HG02763 (cell line): Measurements from ENCODE around the gene USP30.
"Not testable (repeated sequence)": the region's sequence is repeated elsewhere in the genome, so short reads cannot be mapped to it uniquely, and the experiment has no call there.

Experiments used
- ATAC-seq: cut with Tn5 transposase; IDR thresholded peaks from one replicate; pipeline ENCODE4 v1.9.1; 2021; ENCODE audit warnings: mild to moderate bottlenecking, moderate library complexity; ENCODE audit not compliant: unreplicated experiment

Gene USP30, protein sequence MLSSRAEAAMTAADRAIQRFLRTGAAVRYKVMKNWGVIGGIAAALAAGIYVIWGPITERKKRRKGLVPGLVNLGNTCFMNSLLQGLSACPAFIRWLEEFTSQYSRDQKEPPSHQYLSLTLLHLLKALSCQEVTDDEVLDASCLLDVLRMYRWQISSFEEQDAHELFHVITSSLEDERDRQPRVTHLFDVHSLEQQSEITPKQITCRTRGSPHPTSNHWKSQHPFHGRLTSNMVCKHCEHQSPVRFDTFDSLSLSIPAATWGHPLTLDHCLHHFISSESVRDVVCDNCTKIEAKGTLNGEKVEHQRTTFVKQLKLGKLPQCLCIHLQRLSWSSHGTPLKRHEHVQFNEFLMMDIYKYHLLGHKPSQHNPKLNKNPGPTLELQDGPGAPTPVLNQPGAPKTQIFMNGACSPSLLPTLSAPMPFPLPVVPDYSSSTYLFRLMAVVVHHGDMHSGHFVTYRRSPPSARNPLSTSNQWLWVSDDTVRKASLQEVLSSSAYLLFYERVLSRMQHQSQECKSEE

DNA sequence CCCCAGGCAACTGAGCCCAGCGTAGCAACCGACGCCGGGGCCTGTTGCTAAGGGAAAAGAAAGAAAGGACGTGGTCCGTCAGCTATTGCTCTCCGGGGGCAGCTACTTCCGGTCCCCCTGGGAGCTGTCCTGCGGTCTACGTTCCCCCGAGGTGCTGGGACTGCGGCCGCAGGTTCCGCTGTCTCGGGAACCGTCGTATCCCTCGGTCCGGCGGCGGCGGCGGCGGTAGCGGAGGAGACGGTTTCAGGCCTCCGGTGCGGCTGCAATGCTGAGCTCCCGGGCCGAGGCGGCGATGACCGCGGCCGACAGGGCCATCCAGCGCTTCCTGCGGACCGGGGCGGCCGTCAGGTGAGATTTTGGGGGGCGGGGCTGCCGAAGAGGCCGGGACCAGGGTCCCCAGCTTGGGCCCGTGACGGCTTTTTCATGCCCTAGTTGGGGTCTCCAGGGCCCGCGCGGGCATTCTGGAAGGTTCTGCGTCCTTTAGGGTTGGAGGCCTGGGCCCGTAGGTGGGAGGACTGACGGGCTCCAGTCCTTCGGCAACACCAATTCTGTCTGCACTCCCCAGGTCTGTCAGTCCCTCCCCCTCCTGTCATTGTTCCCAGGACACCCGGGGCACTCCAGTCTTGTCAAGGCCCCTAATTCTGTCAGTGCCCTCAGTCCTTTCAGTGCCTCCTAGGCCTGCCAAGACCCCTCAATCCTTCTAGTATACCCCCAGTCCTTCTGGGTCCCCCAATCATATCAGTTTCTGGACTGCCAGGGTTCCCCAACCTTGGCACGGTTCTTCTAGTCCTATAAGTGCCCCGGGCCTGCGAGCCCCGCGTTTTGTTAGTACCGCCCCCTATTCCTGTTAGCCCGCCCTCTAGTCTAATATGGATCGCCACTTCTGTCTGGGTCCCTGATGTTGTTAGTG, at the start of gene USP30:
USP30 (plus strand) TSS at position 163 of the 910 bp plus-strand sequence; CDS start at position 266, 103 bp downstream.
- ATAC-seq: peak; percentile 71

DNA sequence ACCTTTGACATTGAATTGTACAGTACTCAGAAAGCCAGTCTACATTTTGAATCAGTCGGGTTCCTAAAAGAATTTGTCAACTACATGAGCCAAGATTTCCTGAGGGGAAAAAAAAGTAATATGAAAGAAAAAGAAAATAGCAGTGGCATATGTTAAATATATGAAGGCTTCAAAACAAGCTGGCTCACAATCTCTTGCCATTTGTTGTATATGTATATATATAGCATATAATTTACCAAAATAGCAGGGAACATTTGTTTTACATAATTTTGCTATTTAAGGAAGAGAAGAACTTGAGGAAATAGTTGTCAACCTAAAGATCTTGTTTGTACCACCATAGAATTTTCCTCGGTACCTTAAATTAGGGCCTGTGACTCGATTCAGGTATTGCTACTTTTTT, 48.4 kb upstream of the USP30 start:
- ATAC-seq: no peak

DNA sequence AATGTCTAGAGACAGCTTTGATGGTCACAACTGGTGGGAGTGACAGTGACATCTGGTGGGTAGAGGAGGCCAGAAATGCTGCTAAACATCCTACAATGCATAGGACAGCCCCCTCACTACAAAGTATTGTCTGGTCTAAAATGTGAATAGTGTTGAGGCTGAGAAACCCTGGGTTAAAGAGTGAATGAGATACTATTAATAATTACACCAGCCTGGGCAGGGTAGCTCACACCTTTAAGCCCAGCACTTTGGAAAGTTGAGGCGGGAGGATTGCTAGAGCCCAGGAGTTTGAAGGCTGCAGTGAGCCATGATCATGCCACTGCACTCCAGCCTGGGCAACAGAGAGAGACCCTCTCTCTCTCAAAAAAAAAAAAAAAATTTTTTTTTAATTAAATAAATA, 42.6 kb upstream of the USP30 start:
- no peak for ATAC-seq

DNA sequence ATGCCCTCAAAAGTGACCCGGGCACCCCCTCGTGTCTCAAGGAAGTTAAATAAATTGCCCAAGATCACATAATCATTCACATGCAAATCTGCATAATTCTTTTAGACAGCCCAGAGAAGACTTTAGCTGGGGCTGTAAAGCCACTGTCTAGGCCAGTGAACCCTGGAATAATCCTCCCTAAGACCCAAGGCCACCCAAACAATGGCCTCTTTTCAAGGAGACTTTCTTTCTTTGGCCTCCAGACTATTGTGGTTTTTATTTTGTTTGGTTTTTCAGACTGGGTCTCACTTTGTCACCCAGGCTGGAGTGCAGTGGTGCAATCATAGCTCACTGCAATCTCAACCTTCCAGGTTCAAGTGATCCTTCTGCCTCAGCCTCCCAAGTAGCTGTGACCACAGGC, 42.1 kb upstream of the USP30 start:
- ATAC-seq: no peak

DNA sequence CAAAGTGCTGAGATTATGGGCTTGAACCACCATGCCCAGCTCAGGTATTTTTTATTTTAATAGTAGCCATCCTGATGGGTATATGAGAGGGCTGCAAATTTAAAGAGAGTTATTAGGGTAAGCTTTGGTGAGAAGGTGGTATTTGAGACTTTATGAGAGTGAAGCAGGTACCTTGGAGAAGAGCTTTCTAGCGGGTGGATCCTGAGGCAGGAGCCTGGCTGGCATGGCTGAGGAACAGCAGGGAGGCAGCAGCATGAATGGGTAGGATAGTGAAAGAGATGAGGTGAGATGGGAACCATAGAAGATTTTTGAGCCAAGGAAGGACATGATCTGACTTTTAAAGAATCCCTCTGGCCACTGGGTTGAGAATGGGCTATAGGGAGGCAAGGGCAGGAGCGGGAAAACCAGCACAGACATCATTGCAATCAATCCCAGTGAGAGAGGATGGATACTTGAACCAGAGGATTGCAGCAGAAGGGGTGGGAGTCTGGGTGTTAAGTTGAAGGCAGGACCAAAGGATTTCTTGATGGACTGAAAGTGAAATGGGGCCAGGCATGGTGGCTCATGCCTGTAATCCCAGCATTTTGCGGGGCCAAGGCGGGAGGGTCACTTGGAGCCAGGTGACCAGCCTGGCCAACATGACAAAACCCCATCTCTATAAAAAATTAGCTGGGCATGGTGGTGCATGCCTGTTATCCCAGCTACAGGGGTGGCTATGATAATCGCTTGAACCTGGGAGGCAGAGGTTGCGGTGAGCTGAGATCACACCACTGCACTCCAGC, 37.2 kb upstream of the USP30 start:
- no peak for ATAC-seq

DNA sequence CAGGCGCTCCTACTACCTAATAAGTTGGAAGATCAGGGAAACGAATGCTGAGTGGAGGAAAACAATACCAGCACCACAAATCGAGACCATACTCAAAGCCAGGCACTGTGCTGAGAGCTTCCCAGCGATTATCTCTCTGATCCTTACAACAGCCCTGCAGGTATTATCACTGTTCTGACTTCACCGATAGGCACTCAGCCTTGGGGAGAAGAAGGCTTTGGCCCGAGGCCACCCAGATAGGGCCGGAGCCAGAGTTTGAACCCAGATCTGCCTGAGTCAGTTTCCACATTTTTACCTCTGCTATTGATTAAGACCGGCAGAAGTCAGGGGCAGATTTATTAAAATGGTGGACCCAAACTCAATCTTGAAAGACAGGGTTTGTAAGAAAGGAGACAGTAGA, 36.4 kb upstream of the USP30 start:
- ATAC-seq: no peak

DNA sequence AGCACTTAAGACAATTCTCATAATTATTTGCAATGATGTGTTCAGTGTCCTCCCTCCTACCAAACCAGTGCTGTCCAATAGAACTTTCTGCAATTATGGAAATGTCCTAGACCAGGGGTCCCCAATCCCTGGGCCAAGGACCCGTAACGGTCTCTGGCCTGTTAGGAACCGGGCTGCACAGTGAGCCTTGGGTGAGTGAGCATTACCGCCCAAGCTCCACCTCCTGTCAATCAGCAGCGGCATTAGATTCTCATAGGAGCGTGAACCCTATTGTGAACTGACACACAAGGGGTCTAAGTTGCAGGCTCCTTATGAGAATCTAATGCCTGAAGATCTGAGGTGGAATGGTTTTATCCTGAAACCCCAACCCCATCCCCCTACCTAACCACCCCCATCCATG, 35.4 kb upstream of the USP30 start:
- ATAC-seq: no peak

DNA sequence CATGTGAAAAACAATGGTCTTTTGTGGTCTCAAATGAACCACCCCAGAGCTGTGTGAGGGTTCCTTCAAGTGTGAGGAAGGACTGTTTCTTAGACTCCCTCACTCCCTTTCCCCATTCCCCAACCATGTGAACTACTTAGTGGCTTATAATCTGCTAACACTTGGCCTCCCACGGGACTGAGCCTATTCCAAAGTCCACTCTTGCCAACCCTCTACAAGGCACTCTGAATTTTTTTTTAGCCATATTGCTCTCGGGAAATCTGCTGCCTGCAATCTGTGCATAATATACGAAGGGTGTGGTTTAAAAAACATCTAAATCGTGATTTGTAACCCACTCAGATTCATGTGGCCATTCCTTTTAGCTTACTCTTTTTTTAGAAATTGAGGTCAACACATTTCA, 34.1 kb upstream of the USP30 start:
- no peak for ATAC-seq

DNA sequence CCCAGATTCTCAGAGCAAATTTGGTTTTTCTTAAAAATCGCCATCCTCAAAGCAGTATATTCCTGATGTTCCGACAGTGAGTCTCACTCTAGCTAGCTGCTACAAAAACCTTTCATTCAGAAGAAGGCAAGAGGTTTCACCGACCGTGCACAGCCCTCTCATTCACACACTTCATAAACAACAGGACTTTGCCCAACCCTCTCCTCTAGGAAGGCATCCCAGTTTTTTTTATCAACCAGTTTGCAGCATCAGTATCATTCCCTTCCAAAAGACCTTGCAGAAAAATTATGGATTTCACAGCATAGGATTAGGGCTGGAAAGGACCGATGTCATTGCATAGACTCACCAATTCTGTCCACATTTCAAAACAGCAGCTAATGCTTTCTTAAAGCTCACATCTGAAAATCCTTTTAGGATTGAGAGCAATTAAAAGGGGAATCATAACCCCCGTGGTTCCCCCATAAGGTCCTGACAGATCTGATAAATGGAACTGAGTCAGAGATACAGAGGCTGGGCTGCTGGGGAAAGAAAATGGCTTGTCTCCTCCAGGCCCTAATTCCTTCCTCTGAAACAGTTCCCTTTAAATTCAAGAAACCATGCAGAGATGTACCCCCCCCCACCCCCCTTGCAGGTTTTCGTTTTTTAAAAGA, 32.1 kb upstream of the USP30 start:
- ATAC-seq: no peak

DNA sequence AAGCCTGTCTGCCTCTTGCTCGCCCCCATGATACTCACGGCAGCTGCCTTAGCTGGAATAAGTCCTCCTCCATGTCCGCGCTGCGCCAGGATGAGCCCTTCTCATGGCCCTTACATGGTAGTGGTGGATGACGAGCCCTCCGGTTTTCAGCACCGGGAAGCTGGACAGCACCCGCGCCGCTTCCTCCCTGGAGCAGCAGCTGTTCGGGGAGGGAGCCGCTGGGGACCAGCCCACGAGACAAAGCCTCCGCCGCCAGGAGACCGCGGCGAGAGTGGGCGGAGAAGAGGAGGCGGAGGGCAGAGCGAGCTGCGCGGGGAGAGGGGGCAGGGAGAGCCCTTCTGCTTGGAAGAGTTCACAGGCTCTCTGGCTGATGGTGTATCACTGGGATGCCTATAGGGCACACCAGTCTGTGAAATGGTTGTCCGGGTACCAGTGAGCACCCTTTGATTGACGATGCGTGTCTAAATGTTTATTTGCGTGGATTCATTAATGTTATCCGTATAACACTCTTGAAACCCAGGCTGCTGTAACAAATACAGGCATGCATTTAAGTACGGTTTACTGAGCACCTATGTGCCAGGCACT, 31.5 kb upstream of the USP30 start, which contains the start of gene SVOP:
SVOP (minus strand) TSS at position 273 of the 585 bp plus-strand sequence; CDS start at position 73, 200 bp downstream.
- ATAC-seq: no peak

DNA sequence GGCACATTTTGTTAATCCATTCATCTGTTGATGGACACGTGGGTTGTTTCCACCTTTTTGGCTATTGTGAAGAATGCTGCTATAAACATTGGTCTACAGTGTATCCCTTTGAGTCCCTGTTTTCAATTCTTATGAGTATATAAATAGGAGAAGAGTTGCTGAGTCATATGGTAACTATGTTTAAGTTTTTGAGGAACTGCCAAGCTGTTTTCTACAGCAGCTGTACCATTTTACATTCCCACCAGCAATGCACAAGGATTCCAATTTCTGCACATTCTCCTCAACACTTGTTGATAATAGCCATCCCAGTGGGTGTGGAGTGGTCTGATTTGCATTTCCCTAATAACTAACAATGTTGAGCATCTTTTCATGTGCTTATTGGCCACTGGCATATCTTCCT, 24.6 kb upstream of the USP30 start:
- no peak for ATAC-seq

DNA sequence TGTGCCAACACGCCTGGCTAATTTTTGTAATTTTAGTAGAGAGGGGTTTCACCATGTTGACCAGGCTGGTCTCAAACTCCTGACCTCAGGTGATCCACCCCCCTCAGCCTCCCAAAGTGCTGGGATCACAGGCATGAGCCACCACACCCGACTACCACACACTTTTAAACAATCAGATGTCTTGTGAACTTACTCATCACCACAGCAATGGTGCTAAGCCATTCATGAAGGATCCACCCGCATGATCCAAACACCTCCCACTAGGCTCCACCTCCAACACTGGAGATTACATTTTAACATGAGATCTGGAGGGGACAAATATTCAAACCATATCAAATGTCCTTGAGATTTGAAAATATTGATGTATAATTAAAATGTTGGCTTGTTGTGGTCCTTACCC, 23.8 kb upstream of the USP30 start:
- not testable (repeated sequence) for ATAC-seq

DNA sequence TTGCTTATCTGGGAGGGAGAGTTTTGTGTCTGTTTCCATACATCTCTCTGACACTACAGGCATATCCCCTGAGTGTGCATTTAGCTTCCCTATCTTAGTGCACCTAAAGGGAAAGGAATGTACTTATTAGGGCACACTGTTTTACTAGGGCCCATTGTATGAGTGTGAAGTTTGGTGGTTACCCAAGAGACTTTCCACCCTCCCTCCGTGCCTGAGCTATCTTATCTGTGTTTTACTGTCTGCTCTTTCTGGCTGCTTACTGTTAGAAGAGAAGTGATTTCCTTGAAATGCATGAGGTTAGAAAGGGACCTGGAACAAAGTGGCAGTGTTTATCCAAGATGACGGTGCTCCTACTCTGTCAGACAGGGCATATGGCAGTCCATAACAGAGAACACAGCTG, 23.0 kb upstream of the USP30 start:
- no peak for ATAC-seq

DNA sequence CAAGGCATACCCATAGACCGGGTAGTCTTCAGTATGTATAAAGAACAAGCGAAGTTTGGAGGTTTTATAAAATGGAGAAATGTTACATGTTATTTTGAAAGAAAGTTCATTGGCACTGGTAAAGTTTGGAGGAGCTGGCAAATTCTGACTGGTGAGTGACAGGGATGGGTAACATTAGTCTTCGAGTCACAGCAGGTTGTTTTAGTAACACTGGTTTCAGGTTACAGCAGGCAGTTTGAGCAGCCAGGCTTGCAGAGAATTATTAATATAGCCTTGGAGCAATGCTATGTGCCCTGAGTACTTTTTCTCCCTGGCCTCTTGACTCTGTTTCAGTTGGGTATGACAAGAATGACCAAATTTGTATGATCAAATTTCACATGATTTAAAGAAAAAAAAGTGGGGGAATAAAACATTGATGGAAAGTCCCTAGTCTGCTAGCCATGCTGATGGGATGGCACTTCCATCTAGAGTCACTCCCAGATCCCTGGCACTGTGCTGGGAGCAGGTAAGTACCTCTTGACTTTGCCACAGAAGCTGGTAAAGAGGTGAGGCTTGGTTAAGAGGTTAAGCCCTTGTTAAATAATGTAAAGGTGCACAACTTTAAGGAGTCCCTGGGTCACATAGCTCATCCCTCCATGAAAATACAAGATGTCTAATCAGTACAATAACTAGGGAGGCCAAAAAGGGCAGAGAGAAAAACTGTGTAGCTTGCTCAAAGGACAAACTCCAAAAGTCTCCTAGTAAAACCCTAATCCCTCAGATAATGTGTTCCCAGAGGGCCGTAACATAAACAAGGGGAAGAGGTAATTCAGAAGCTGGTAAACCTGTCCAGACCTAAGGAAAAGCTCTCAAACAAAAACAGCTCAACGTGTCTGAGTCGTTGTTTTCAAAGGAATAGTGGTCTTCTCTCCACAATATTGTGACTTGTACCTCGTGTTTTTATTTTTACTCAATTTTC, 18.9 kb upstream of the USP30 start:
- ATAC-seq: no peak

DNA sequence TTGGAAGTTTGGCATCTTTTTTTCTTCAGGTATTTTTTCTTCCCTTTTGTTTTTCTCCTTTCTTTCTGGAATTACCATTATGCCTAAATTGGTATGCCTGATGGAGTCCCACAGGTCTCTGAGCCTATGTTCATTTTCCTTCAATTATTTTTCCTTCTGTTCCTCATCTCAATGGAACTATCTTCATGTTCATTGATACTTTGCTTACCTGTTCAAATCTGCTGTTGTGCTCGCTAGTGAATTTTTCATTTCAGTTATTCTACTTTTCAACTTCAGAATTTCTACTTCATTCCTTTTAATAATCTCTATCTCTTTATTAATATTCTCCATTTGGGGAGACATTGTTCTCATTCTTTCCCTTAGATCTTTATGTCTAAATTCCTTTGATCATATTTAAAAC, 15.4 kb upstream of the USP30 start:
- no peak for ATAC-seq

DNA sequence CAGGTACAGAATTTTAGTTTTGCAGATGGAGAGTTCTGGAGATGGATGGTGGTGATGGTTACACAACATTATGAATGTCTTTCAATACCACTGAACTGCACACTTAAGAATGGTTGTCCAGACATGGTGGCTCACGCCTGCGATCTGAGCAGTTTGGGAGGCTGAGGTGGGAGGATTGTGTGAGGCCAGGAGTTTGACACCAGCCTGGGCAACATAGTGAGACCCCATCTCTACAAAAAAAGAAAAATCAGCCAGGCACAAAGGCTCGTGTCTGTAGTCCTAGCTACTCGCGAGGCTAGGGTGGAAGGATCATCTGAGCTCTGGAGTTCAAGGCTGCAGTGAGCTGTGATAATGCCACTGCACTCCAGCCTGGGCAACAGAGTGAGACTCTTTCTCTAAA, 8.1 kb upstream of the USP30 start:
- no peak for ATAC-seq

DNA sequence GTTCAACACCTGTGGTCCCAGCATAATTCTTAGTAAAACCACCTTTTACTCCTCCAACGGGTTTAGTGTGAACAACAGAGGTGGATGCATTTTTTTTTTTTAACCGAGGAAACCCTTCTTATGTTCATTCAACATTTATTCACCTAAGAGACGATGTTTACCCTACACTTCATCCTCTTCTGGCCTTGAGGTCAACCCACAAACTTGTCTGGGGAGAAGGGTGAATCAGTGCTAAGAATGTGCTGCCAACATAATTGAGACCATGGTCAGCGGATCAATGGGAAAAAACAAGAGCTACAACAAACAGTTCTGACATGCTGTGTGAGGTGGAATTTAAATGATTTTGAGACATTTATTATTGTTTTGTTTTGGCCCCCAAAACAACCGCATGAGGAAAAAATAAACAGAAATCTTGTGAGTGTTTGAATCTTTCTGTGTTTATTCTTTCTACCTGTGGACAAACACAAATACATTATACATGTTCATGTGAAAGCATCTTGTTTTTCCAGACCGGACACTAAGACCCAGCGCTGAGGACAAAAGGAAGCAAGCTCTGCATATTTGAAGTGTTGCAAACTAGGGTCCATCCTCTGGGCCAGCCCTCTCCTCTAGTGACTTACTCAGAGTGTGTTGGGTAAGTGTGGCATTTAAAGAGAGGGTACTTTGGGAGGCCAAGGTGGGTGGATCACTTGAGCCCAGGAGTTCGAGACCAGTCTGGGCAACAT, 5.1 kb upstream of the USP30 start:
- ATAC-seq: no peak

DNA sequence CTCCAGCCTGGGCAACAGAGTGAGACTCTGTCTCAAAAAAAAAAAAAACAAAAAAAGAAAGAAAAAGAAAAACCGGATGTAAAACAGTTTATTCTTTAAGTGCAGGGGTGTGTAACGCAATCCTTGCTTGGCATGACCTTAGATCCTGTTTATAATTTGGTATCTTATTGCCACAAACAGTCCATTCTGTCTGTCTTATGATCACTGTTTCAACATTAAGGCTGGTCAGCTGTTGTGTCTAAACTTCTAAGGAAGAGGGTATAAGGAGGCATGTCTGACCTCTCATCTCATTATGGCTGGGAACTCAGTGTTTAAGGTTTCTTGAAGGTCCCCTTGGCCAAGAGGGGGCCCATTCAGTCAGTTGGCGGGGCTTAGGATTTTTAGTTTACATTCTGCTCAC, 3.7 kb upstream of the USP30 start:
- ATAC-seq: not testable (repeated sequence)
